GM18873 (cell line): Measurements from ENCODE around the gene FAM20A.

Experiments used
- ATAC-seq: cut with Tn5 transposase; IDR thresholded peaks from one replicate; pipeline ENCODE4 v1.9.1; 2021; ENCODE audit warnings: mild to moderate bottlenecking, moderate library complexity, moderate number of reproducible peaks; ENCODE audit not compliant: unreplicated experiment, low FRiP score

The FAM20A gene

DNA sequence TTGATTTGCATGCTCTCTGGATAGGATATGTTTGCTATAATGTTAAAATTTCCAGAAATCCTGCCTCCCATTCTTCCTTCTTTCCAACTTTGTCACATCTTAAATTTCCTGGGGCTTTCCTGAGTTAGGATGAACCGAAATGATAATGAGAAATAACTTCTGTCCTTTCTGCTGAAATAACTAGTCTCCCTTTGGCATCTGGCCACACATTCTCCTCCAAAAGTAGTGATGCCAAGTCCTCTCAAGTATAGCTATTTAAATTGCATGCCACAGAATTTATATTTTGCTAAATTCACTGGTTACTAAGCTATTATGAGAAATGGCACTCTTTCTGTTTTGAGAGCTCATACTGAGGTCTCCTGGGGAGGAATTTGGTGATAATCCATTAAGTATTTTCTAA is 30.6 kb downstream of the FAM20A start:
- no peak for ATAC-seq

- ATAC-seq, result no peak
Observed at GRCh38 chr17:68569346-68569745, 31.8 kb downstream of the FAM20A start.

DNA sequence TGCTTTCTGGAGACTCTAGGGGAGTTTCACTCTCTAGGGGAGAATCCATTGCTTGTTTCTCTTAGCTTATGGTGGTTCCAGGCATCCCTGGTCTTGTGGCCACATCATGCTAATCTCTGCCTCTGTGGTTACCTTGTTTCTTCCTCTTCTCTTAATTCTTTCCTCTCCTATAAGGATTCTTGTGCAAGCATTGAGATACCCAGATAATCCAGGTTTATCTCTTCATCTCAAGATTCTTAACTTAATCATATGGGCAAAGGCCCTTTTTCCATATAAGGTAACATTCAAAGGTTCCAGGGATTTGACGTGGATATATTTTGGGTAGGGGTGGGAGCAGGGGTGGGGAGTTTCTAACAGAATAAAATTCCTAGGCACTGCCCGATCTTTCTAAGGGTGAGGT is 32.6 kb downstream of the FAM20A start:
- ATAC-seq, result no peak

GRCh38 chr17:68567581-68567980 is 33.6 kb downstream of the FAM20A start:
- ATAC-seq, result no peak

DNA sequence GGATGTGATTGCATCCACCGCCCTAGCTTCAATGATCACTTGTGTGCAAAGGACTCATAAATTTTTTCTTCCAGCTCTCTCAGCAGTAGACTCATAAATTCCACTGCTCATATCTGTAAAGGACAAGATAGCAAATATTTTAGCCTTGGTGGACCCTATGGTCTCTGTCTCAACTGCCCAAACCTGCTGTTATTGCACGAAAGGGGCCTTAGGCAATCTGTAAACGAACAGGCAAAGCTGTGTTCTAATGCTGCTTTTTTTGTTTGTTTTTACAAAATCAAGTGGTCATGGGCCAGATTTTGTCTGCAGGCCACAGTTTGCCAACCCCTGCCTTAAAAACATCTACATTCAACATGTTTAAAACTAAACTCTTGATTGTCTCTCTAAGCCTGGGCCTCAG is 34.1 kb downstream of the FAM20A start:
- no peak for ATAC-seq

GRCh38 chr17:68566442-68566738 is 34.8 kb downstream of the FAM20A start:
- ATAC-seq, result no peak

GRCh38 chr17:68565661-68566441 is 35.3 kb downstream of the FAM20A start:
- ATAC-seq, result no peak

- no peak for ATAC-seq
Observed at GRCh38 chr17:68564415-68565111, 36.6 kb downstream of the FAM20A start.

DNA sequence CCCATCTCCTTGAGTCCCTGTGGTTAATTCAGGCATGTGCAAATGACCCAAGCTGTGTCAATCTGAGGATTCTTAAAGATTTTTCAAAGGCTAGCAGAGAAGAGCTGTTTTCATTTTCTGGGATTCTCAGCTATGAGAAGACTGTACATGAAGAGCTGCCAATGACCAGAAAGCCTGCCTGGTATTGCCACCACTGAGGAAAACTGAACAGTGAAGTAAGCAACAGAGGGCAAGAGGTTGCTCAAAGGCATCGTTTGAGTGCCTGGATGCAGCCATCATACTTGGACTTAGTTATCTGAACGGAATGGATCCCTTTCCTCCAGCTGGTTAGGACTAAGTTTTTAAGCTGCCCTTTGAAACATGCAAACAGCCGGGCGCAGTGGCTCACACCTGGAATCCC is 38.4 kb downstream of the FAM20A start:
- ATAC-seq, result no peak

DNA sequence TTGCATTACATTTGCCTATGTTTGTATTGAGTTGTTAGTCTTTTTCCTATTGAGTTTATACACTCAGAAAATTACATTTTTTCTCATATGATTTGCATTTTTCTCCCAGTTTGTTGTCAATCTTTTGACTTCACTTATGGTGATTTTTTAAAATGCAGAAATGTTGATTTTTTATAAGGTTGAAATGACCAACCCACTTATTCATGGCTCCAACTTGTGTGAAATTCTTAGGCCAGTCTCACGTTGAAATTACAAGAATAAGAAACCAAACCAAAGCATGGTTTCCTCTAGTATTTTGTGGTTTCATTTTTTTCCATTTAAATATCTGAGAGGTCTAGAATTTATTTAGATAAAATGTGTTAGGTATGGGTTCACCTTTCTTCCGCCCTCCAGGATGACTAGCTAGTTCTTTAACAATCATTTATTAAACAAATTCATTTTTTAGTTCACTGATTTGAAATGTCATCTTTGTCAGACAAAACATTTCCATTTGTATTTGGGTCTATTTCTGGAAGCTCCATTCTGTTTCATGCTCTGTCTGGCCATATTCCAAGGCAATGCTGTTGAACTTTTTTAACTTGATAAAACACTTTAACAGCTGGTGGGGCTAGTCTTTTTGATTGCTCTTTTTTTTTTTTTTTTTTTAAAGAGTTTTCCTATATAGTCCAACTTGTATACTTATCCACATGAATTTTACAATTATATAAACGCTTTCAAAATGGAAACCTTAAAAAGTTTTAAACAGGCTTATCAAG is 40.0 kb downstream of the FAM20A start:
- ATAC-seq, result no peak

DNA sequence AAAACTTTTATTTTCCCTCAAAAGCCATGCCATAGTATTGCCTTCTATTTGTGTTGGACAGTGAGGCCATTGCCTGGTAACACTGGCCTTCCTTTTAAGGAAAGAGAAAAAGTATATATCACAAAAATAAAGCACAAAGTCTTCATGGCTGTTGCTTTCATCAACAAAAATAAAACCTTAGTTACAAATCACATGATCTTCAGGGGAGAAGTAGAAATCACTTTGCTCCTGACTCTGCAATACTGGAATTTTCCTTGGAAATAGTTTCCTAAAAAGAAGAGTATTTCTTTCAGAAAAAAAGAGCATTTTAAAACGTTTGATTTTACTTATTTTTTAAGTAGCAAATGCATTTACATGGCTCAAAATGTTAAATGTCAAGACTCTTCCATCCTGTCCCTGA is 41.9 kb downstream of the FAM20A start:
- ATAC-seq, result no peak

GRCh38 chr17:68556551-68556950 is 44.6 kb downstream of the FAM20A start:
- ATAC-seq, result no peak

GRCh38 chr17:68544111-68544915 is 56.9 kb downstream of the FAM20A start:
- no peak for ATAC-seq

GRCh38 chr17:68542698-68543463 is 58.3 kb downstream of the FAM20A start:
- no peak for ATAC-seq

DNA sequence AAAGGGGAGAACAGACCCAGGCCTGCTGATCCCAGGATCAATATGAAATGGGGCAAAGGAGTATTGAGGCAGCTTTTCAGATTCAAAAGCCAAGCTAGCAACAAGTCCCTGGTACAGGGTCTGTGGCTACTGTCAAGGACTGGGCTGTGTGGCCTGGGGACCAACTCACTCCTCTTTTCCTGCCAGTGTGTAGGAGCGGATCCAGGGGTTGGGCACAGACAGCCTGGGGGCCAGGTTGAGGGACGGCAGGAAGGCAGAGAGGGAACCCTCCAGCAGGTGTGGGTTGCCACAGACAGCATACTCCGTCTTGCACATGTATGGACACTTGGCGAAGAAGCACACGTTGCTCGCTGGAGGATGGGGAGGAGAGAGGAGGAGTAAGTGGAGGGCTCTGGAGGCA is 59.4 kb downstream of the FAM20A start:
- ATAC-seq, result no peak

GRCh38 chr17:68540981-68541380 is 60.2 kb downstream of the FAM20A start:
- ATAC-seq, result no peak

DNA sequence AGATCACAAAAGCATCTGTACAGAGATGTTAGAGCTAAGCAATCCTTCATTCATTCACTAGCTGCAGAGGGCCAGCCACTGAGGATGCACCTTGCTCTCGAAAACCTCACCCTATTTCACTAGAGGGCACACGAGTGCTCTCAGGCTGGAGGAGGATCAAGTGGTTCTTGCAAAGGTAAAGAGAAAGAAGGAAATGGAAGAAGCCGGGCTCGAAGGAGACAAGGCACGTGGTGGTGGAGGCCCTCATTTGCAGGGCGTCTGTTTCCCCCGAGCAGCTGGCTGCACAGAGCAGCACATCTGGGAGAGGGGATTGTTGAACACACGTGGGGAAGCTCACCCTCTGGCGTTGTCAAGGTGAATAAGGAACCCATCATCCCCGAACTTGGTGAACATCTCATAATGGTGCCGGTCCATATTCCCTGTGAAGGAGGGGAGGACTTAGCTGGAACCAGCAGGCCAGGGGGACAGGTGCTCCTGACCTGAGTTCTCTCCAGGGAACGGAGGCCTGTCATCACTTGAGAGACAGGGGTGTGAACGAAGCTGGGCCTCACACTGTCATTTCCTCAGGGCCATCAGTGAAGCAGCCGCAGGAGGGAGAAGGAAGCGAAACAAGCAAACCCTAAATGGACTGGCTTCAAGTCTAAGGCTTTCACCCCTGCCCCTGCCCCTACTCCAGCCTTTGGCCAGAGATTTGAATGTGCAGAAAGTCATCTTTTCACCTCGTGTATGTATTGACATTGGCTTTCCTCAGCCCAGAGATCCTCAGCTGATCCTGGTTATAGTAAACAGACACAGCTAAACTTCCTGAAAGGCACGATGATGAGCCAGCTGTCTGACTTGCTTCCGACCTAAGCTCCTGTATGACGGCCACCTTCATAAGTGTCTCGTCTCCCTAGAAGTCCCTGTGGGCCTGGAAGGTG is 61.4 kb downstream of the FAM20A start:
- no peak for ATAC-seq

- ATAC-seq, result no peak
Observed at GRCh38 chr17:68535922-68536321, 65.2 kb downstream of the FAM20A start.

DNA sequence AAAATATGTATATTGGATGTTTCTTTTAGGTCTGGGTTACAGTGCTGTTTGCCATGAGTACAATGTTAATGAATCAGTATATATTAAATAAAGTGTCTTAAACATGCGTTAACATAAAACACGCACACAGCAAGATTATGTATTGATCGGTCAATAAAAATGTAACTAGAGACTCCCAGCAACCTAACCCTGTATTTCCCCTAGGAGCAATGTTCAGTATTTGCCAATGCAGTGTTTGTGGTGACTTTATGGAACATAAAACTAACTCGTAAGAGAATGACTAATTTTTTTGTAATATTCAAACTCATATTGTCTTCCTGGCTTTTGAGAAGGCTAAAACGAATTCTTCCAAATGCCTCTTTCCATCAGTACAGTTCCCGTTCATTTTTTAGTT is 66.5 kb downstream of the FAM20A start:
- no peak for ATAC-seq
